NCI-H1417 treated with DMSO at 0.1 percent for 48 hours (cell line): Measurements from ENCODE around the gene IHH.

Source experiments
- DNase-seq: peaks from one replicate; lab custom pipeline; 2025; lab: John Stamatoyannopoulos, UW

IHH gene

GRCh38 chr2:219038600-219038999 is 22.1 kb downstream of the IHH start:
- DNase-seq = no peak

- DNase-seq = no peak
These were observed 22.8 kb downstream of the IHH start for GRCh38 chr2:219037783-219038499.

DNA sequence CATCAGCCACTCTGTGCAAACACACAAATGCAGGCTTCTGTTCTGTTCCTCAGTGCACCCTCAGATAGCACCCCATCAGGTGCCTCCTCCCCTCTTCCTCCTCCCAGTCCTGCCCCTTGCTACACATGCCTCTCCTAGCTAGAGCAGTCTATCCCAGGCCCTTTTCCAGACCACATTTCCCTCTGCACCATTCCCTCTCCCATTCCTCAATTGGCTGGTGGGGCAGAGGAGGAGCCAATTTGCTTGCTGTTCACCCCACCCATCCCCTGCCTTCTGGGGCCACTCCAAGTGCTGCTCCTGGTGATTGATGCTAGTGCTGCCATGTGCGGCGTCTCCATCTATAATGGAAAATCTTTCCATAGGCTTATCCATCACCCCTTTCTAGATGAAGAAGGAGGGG is 24.8 kb downstream of the IHH start:
- no peak for DNase-seq

DNA sequence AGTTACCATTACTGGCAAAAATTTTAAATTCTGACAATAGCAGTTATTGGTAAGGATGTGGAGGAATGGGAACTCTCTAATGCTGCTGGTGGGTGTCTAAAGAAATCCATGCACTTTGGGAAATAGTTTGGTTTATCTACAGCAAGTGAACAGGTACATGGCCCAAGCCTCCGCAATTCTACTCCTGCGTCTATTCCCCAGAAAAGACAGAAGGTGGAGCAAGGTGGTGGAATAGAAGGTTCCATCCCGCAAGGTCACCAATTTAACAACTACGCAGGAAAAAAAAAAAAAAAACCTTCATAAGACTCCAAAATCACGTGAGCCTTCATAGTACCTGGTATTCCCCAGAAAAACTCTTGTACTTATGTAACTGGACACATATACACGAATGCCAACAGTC is 25.9 kb downstream of the IHH start:
- no peak for DNase-seq

DNA sequence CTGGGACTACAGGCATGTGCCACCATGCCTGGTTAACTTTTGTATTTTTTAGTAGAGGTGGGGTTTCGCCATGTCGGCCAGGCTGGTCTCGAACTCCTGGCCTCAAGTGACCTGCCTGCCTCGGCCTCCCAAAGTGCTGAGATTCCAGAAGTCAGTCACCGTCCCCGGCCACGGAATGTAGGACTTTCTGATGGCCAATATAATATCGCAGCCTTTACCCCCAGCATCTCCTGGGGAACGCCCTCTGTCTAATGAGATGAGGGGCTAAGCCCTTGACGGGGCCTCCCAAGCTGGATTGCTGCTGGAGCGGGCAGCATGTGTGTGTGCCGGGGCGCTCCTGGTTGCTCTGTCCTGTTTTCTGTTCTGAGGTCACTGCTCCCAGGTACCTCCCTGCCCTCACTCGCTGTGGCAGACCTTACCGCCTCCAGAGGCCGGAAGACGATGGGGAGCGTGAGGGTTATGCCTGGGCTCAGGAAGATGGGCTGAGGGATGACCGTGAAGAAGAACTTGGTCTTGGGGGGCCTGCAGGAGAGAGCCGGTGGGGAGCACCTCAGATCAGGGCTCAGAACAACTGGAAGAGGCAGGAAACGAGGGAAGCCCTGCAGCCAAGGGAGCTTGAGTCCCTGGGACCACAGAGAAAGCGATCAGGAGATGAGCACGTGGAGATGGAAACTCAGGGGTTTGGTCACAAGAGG is 28.5 kb downstream of the IHH start:
- DNase-seq = no peak

- DNase-seq = no peak
These were observed 29.5 kb downstream of the IHH start for GRCh38 chr2:219031005-219031738.

DNA sequence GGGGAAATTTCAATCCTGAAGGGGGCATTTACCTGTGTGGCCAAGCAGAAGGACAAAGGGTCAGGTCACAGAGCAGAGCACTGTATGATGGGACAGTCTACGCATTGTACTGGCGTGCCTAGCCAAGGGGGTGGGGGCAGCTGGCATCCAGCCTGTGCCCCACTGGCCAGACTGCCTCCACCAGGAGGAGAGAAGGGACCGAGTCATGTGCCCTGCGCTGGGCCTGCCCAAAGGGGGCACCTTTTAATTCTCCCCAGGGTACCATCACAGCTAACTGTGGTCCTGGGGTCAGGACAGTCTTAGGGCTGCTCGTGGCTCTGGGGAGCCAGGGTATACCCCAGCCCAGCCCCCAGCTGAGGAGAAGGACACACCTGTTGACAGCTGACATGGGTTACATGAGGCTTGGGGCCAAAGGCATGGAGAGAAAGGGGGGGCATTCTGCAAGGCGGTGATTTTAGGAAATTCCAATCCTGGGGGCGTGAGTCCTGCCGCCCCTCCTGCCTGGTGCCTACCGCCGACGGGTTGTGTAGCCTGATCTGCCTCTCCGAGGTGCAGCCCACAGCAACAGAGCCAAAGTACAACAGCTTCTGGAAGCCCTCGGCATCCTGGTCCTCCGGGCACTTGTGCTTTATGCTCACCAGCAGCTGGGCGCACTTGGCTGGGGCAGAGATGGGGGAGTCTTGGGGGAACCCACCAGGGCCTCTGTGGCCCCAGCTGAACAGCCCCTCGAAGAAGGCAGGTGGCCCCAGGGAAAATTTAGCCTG is 30.4 kb downstream of the IHH start:
- DNase-seq = no peak

GRCh38 chr2:219029829-219030165 is 30.9 kb downstream of the IHH start:
- DNase-seq = peak; percentile 16

DNA sequence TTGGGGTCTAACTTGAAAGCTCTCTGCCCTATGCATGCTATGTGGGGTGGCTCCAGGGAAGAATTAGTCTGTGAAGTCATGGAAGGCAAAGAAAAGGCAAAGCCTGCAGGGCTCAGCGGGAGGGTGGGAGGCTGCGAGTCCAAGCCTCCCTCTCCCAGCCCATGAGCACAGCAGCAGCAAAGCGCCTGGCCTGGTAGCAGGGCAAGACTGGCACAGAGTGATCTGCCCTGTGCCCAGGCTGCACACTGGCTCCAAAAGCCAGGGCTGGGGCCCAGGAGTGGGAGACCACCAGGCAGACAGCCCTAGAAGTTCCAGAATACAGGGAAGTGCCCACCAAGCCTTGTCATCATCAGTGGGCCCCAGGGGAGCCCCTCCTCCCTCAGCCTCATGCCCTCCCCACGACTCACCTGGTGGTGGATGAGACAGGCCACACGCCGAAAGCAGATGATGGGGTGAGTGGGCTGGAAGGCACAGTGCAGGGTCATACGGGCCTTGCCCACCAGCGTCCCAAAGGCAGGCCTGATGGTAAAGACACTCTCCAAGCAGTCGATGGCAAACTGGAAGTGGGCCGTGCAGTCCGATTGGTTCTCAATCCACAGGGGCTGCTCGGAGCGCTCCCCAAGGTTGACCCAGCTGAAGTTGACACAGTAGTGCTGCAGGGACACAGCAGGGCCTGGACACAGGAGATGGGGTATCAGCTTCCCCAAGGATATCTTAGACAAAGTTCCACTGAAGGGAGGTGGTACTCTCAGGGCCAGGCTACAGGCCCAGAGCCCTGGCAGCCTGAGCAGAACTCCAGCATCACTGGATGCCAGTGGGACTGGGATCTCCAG is 31.5 kb downstream of the IHH start:
- no peak for DNase-seq

- DNase-seq = no peak
These were observed 32.6 kb downstream of the IHH start for GRCh38 chr2:219028141-219028540.

DNA sequence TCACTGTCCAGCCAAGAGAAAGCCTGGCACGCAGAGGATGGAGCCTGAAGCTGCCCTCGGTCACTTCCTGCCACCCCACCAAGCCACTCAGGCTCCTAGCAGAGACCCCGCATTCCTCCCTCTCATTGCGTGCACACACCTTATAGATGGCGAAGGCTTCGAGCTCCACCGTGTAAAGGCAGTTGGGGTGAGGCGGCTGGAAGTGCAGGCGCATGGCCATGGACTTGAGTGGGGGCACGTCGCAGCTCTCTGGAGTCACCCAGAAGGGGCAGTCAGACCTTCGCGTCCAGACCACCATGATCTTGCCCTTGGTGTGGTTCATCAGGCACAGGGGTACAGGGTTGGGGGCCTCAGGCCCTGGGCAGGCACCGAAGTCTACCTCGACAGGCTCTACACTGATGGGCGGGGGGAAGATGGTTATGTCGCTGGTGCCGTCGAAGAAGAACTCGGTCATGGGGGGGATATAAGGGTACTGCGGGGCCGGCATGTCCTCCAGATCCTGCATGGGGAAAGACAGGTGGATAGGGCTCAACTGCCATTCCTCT is 33.1 kb downstream of the IHH start:
- no peak for DNase-seq

GRCh38 chr2:219026946-219027345 is 33.8 kb downstream of the IHH start:
- no peak for DNase-seq

- no peak for DNase-seq
These were observed 34.8 kb downstream of the IHH start for GRCh38 chr2:219025637-219026585.

GRCh38 chr2:219024059-219024458 is 36.7 kb downstream of the IHH start:
- no peak for DNase-seq

- no peak for DNase-seq
These were observed 37.6 kb downstream of the IHH start for GRCh38 chr2:219023045-219023605.

GRCh38 chr2:219022616-219023015 is 38.1 kb downstream of the IHH start:
- no peak for DNase-seq

DNA sequence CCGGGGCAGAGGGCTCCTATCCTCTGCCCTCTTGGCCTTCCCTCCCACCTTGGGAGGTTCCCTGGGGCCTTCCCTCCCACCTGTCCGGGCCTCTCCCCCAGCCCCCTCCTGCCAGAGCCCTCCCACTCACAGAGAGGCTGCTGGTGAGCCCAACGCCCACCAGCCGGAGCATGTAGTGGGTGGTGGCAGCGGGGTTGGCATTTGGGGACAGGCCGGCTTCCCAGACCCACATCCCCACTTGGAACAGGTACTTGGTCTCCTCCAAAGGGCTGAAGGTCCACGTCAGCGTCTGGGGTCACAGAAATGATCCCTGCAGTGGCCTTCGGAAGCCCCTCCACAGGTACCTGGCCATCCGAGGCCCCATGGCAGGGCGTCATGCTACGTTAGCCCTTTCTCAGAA is 38.7 kb downstream of the IHH start:
- DNase-seq = no peak

DNA sequence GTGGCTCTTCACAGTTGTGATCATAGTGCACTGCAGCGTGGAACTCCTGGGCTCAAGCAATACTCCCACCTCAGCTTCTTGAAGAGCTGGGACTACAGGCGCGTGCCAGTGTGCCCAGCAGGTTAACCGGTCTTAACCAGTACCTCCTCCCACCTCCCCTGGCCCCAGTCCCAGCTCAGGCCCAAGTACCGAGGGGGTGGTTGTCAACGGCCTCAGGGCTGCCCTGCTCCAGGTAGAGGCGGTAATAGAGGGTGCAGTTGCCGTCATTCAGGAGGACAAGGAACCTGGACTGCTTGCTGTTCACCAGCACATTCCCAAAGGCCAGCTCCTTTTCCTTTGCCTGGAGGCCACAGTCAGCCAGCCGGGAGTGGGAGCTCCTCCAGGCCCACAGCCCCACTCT is 39.1 kb downstream of the IHH start:
- no peak for DNase-seq

GRCh38 chr2:219020604-219021365 is 39.9 kb downstream of the IHH start:
- DNase-seq = no peak
